ENCODE results near the gene ARID3C.

DNA sequence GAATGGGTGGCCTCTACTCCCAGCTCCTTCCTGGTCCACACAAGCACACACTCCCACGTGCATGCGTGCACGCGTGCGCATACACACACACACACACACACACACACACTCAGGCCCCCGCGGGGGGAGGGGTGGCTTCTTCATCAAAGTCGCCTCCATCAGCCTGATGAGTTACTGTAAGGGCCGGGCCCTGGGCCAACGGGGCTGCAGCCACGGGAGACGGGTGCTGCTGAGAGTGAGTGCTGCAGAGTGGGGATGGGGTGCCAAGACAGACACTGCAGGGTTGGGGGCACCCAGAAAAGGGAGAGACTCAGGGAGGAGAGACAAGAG is 57.4 kb downstream of the ARID3C start:
- TF ChIP-seq POLR2A (IDR thresholded peaks at IDR 0.05) (no peak), CTCF (IDR thresholded peaks at IDR 0.05) (no peak)
